HG03432 (cell line): ENCODE data around the gene GPC1.
"Not testable (repeated sequence)": the region's sequence is repeated elsewhere in the genome, so short reads cannot be mapped to it uniquely, and the experiment has no call there.

ENCODE experiments used
- ATAC-seq: cut with Tn5 transposase; IDR thresholded peaks from one replicate; pipeline ENCODE4 v1.9.1; 2021; ENCODE audit warnings: mild to moderate bottlenecking, moderate library complexity; ENCODE audit not compliant: unreplicated experiment

The GPC1 gene

DNA sequence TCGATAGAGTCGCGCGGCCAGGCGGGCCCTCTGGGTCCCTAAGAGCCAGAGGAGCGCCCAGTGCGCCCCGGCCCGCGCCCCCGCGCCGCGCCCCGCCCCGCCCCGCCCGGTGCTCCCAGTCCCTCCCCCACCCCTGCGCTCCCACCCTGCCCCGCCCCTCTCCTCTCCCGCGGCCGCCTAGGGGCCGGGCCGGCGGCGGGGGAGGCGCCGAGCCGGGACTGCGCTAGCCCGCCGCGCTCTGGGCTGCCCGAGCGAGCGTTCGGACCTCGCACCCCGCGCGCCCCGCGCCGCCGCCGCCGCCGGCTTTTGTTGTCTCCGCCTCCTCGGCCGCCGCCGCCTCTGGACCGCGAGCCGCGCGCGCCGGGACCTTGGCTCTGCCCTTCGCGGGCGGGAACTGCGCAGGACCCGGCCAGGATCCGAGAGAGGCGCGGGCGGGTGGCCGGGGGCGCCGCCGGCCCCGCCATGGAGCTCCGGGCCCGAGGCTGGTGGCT, at the start of gene GPC1:
Gene GPC1, plus strand, starts transcription at position 207 of the 491 bp plus-strand sequence. Its CDS starts 256 bp downstream, at position 463.
- ATAC-seq = peak; percentile 55

- no peak for ATAC-seq
Measured at GRCh38 chr2:240386326-240386725, 49.1 kb upstream of the GPC1 start.

DNA sequence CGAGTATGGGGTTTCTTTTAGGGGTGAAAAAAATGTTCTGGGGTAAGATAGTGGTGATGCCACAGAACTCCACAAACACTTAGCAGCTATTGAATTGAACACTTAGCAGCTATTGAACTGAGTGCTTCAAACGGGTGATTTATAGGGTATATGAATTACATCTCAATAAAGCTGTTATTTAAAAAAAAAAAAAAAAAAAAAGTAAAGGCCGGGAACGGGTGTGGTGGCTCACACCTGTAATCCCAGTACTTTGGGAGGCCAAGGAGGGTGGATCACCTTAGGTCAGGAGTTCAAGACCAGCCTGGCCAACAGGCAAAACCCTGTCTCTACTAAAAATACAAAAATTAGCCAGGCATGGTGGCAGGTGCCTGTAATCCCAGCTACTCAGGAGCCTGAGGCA, 48.7 kb upstream of the GPC1 start:
- not testable (repeated sequence) for ATAC-seq

GRCh38 chr2:240387325-240387668, 48.2 kb upstream of the GPC1 start:
- ATAC-seq = no peak

DNA sequence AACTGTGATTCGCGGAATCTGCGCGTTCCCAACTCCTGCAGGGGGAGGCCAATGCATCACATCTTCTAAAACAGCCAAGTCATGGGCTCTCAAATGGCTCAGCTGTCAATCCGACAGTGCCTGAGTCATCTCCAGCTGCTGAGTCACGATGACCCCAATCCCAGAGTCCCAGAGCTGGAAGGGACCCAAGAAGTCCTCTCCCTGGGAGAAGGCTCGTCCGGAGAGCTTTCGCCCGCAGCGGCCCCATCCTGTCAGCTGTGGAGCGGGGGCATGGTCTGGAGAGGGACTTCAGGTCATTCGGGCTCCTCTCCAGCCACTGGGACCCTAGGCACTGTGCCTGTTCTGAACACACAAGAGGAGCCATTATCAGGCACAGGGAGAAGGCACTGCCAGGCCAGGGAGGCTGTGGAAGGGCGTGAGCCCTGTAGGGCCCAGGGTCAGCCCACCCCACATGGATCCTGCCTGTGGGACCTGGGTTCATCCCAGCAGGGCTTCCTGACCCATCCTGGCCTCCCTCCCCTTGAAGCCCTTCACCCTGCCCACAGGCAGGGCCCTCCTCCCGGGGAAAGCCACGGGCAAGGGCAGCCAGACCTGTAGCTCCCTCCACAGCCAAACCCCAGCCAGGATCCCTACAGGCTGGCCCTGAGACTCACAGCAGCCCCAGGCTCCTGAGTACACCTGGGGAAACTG, 47.6 kb upstream of the GPC1 start:
- no peak for ATAC-seq

DNA sequence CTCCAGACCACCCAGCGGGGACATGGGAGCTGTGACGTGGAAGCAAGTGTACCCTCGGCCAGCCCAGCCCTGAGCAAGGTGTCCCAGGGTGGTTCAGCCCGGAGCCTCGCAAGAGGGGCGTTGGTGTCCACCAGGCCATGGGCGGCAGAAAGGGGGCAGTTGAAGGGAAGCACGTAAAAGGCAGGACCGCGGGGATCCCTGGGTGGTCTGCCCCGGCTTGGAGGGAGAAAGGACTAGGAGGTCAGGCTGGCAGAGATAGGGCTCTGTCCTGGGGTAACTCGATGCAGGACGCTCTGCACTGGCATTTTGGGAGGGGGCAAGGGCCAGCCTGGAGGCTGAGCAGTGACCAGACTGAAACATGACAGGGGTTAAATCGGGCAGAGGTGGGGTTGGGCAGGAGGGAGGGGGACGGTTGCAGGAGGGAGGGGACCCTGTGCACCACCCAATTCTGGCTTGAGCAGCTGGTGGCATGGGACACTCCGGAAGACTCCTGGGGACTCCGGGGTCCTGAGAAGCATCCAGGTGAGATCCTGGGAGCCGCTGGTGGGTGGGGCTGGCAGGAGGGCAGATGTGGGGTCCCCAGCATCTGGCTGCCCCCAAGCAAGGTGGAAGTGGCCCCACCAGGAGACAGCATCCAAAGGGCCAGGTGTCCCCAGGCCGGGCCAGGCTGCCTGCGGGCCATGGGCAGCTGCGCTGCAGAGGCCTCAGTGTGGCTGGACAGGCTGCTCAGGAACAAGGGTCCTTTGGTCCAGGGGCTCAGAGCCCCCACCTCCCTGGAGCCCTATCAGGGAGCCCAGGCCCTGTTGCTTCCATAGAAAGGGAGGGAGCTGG, 46.8 kb upstream of the GPC1 start:
- no peak for ATAC-seq

DNA sequence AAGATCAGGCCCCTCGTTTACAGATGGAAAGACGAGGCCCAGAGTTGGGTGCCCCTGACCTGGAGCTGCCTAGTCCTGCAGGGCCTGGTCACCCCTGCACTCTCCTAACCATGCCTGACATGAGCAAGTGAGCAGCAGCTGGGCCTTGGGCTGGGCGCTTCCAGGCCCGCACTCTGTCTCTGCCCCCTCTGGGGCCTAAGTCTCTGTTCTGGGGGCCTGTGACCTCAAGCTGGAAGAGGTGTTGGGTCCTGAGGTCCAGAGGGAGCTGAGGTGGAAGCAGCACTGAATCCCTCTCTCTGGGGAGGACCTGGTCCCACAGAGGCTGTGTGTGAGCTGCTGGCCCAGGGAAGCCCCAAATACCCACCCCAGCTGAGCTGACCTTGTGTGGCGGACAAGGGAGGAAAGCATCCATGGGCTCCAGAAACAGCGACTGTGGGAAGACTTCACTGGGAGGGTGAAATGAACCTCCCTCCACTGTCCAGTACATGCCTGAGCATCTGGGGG, 46.1 kb upstream of the GPC1 start:
- ATAC-seq = no peak

GRCh38 chr2:240390091-240391073, 45.1 kb upstream of the GPC1 start:
- no peak for ATAC-seq

GRCh38 chr2:240391111-240392051, 44.1 kb upstream of the GPC1 start:
- no peak for ATAC-seq

GRCh38 chr2:240392084-240392947, 43.1 kb upstream of the GPC1 start:
- no peak for ATAC-seq

DNA sequence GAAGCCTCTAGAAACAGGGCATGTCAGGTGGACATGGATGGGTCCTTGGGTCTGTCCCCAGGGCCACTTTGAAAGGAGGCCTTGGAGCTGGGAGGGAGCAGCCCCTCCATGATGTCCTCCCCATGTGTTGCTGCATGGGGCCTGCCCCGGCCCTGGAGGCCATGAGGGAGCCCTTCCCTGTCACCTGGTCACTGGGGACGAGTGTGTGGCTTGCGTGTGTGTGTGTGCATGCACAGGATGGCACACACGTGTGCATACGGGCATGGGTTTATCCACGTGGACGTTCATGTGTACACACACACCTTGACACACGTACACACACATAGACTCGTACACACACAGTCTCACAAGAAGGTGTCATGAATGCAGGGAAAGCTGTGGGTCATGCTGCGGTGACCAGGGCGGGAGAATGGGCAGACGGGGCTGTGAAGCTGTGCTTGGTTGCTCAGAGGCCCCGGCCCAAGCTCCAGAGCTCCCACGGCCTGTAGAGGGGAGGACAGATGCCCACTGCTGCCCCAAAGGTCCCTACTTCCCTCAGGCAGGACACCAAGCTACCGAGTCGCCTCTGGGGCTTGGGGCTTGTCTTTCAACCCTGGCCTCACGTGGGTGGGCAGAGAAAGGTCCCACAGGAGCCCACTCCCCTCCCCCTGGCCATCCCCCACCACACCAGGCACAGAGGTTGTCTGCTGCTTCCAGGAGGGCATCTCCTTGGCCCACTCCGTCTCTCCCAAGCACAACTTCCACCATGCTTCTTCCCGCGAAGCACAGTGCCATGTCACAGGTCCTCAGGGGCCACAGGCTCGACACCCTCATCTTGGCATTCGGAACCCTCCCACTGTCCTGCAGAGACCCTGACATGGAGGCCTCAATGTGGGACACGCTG, 42.3 kb upstream of the GPC1 start:
- ATAC-seq = no peak

DNA sequence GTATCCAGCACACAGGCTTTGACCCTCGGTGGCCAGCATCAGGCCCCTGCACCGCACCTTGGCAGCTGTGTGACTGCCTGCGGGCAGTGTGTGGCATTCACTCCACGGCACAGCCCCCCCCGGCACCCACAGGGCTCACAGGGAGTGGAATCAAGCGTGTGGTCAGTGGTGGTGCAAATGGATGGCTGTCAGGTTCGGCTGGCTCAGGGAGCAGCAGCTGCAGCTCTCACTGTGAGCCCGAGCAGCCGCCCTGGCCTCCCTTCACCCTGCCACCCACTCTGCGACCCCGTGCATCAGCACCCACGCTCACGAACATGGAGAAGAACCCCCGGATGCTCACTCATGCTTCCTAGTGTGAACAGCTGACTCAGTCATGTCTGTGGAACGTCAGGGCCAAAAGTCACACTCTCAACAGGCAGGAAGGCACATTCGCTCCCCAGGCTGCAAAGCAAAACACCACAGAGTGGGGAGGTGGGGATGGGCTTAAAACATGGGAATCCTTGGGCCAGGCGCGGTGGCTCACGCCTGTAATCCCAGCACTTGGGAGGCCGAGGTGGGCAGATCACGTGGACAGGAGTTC, 41.5 kb upstream of the GPC1 start:
- no peak for ATAC-seq

GRCh38 chr2:240394549-240394948, 40.9 kb upstream of the GPC1 start:
- ATAC-seq = no peak

DNA sequence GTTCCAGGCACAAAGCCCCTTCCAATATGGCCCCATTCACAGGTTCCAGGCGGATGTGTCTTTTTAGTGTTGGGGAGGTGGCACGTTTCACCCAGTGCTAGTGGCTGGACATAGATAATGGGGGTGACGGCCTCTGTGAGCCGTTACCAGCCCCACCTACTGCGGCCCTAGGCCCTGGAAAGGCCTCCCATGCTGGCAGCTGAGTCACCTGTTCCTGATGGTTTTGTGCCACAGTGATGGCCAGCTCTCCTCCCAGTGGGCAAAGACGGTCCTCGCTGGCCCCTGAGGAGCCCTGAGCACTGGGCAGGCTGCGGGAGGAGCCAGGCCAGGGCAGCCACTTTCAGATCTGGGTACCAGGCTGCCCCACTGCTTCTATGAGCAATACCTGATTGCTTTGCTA, 40.0 kb upstream of the GPC1 start:
- ATAC-seq = no peak

- ATAC-seq = no peak
Measured at GRCh38 chr2:240395896-240396622, 39.4 kb upstream of the GPC1 start.

DNA sequence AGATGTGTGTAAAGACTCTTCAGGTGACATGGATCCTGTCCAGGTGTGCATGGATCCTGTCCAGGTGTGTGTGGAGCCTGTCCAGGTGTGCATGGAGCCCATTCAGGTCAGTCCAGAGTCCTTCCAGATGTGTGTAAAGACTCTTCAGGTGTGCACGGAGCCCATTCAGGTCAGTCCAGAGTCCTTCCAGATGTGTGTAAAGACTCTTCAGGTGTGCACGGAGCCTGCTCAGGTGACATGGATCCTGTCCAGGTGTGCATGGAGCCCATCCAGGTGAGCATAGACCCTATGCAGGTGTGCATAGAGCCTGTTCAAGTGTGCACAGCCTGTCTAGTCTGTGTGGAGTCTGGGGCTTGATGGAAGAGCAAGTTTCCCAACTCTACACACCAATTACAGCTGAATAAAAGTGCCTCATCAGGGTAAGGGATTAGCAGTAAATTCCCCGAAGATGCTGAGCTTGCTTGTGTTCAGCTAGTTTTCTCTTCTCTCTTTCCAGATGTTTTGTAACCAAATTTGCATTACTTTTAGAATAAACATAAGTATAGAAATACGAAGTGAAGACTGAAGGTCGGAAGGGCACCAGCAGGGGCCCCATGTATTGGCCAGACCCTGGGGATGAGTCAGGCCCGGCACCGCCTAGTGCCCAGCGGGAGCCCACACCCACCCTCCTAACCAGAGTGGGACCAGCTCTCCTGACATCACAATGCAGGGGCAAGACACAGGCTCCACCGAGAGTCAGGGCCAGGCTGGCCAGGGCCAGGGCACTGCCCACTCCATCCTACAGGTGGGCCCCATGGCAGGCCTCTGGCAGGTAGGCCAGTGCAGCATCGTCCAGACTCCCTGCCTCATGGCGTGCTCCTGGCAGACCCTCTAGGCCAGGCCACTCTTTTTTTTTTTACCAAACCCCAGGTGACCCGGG, 38.6 kb upstream of the GPC1 start:
- no peak for ATAC-seq
